HG03103 (cell line): ENCODE results near the gene SUCLG1.

Experiments
- ATAC-seq: cut with Tn5 transposase; IDR thresholded peaks from one replicate; pipeline ENCODE4 v1.9.1; 2021; ENCODE audit warnings: low read depth; ENCODE audit not compliant: unreplicated experiment

SUCLG1 gene

GRCh38 chr2:84467389-84467788 lies 8.3 kb upstream of the SUCLG1 start:
- ATAC-seq = no peak

GRCh38 chr2:84461310-84461709 lies 2.2 kb upstream of the SUCLG1 start:
- ATAC-seq = no peak

DNA sequence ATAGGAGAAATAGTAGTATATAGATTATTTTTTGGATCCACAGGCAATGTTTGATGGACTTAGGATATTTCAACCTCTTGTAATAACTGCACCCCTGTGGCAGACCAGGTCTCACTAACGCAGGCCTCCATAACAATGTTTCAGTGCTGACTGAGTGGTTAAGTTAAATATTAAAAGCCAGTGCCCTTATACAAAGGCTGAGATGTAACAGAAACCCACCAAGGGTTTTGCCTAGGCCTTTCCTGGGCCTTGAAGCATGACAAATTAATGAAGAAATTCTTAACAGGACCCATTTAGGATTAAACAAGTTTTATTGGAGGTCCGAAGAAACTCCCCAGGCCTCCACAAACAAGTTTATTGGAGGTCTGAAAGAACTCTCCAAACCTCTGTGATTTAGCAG lies 1.6 kb upstream of the SUCLG1 start:
- ATAC-seq = no peak

DNA sequence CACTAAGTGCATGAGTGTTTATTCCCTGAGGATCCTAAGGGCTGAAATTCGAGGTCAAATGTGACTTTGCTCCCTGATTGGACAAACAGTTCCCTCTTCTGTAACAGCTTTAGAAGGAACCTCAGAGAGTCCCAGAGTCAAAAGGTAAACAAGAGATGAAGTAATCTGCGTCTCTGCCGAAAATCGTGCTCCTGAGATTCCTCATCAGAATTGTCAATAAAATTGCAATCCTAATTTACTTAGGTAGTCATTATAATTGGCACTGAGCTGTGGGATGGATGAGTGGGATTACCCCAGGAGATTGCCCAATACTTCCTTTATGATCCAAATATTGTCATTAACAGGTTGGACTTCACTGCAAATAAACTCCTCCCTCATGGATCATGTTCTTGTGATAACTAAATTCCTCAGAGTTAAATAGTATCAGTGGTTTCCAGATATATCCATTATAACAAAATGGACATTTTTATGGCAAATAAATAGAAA lies 907 bp upstream of the SUCLG1 start:
- ATAC-seq = no peak

GRCh38 chr2:84458551-84459017 lies 496 bp downstream of the SUCLG1 start:
- peak; percentile 18 for ATAC-seq

GRCh38 chr2:84457686-84458085 lies 1.4 kb downstream of the SUCLG1 start:
- no peak for ATAC-seq

- ATAC-seq = no peak
Measured at GRCh38 chr2:84456156-84456555, 2.9 kb downstream of the SUCLG1 start.

- ATAC-seq = no peak
Measured at GRCh38 chr2:84454581-84454980, 4.5 kb downstream of the SUCLG1 start.

- ATAC-seq = no peak
Measured at GRCh38 chr2:84452624-84453023, 6.5 kb downstream of the SUCLG1 start.

GRCh38 chr2:84451579-84451978 lies 7.5 kb downstream of the SUCLG1 start:
- no peak for ATAC-seq

- no peak for ATAC-seq
Measured at GRCh38 chr2:84450288-84451227, 8.5 kb downstream of the SUCLG1 start.

DNA sequence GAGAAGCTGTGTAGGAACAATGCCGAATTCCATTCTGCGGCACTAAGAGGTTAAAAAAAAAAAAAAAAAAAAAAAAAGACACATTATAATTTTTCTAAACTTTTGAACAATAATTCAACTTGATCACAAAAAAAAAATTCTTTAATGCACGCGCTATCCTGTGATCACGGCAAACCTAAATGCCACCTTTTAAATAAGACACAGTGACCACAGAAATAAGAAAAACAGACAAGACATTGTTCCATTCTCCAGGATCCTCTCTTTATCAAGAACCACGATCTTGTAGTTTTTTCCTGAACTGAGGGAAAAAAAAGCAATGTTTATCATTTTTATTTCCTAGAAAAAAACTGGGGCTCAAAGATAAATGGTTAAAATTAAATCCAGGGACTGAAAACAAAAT lies 9.4 kb downstream of the SUCLG1 start:
- ATAC-seq = no peak

GRCh38 chr2:84449055-84449454 lies 10.0 kb downstream of the SUCLG1 start:
- no peak for ATAC-seq

- ATAC-seq = no peak
Measured at GRCh38 chr2:84443477-84443876, 15.6 kb downstream of the SUCLG1 start.

DNA sequence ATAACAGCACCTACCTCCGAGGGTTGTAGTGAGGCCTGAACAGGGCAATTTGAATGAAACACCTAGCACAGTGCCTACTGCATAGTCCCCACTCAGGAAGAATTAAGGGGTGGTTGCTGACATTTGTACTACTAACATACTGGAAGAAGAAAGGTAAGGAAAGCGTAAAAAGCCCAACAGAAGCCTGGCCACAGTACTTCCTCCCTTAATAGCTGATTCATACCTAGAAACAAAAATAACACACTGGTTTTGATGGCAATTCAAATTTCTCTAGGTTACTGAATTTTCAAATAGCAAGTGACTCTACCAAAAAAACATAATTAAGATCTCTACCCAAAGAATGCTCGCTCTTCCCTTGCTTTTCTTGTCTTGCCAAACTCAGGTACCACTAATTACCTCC lies 16.2 kb downstream of the SUCLG1 start:
- ATAC-seq = no peak

GRCh38 chr2:84441505-84441904 lies 17.6 kb downstream of the SUCLG1 start:
- no peak for ATAC-seq

DNA sequence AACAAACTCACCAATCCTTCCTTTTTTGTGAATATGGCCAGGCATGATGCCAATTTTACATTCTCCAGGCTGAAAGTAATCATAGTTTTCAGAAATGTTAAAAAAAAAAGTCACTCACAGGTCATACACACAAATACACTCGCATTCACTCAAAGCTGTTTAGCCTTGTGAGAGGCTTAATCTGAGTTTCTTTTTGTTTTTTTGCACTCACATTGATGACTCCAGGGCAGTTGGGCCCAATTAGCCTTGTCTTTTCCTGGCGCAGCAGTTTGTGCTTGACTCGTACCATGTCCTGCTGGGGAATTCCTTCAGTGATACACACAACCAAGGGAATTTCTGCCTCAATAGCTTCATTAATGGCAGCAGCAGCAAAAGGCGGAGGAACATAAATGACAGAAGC lies 18.0 kb downstream of the SUCLG1 start:
- no peak for ATAC-seq

GRCh38 chr2:84435345-84436025 lies 23.6 kb downstream of the SUCLG1 start:
- no peak for ATAC-seq

GRCh38 chr2:84429328-84429727 lies 29.8 kb downstream of the SUCLG1 start:
- no peak for ATAC-seq

- ATAC-seq = no peak
Measured at GRCh38 chr2:84427235-84428138, 31.6 kb downstream of the SUCLG1 start.

GRCh38 chr2:84425310-84425709 lies 33.8 kb downstream of the SUCLG1 start:
- ATAC-seq = no peak
